NCI-H2196 (cell line): ENCODE data around the gene TM9SF2.
"Not testable (repeated sequence)": the region's sequence is repeated elsewhere in the genome, so short reads cannot be mapped to it uniquely, and the experiment has no call there.

Experiments
- DNase-seq: peaks from one replicate; lab custom pipeline; 2025; ENCODE audit not compliant: unreplicated experiment; lab: John Stamatoyannopoulos, UW

The TM9SF2 gene

DNA sequence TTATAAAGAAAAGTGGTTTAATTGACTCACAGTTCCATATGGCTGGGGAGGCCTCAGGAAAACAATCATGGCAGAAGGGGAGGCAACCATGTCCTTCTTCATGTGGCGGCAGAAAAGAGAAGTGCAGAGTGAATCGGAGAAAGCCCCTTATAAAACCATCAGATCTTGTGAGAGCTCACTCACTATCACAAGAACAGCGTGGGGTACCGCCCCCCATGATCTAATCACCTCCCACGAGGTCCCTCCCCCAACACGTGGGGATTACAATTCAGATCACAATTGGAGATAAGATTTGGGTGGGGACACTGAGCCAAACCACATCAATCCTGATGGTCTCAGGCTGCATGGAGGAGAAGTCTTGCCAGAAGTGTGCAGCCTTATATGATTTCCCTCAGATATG, 26.0 kb downstream of the TM9SF2 start:
- DNase-seq: no peak

DNA sequence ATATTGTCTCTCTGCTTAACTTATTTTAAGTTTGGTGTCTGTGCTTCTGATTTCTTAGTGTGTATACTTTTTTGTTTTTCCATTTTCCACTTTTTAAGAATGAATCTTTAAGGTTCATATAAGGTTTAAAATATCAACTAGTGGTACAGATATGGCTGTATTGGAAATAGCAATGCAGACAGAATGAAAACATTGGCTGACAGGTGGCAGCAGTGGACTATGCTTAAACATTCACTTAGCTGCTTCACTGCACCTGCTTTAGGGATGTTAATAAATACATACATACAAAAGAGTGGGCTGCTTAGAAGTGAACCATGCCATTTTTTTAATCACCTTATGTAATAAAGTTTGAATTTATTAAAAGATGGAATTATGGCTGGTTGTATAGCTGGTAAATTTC, 27.3 kb downstream of the TM9SF2 start:
- DNase-seq: peak; percentile 12

- no peak for DNase-seq
Observed at GRCh38 chr13:99536023-99536422, 34.8 kb downstream of the TM9SF2 start.

GRCh38 chr13:99540530-99540929, 39.3 kb downstream of the TM9SF2 start:
- DNase-seq: no peak

GRCh38 chr13:99542788-99543406, 41.6 kb downstream of the TM9SF2 start:
- no peak for DNase-seq

DNA sequence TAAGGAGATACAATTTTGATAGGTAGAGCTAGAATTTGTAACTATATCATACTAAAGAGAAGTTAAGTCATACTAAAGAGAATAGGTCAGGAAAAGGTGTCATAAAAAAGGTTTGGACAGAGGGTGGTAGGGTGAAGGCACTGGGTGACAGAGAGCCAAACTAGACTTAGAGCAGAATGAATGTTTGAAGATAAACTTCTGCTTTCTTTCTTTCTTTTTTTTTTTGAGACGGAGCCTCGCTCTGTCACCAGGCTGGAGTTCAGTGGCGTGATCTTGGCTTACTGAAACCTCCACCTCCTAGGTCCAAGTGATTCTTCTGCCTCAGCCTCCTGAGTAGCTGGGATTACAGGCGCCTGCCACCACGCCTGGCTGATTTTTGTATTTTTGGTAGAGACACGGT, 44.1 kb downstream of the TM9SF2 start:
- no peak for DNase-seq

DNA sequence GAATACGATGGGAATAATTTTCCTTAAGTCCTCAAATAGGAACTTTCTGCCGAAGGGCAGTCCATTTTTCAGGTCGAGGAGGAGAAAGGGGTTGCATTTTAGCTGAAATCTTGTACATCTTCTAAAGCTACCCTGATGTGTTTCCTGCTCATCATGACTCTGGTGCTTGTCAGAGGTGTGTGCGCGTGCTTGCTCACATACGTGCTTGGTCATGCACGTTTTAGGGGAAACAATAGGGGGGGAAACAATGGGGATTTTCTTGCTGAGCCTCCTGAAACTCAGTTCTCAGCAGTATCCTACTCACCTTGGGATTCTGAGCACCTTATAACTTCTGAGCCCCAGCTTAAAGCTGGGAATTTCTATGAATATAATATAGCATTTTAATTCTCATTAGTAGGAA, 44.7 kb downstream of the TM9SF2 start:
- DNase-seq: no peak

GRCh38 chr13:99546878-99547277, 45.6 kb downstream of the TM9SF2 start:
- no peak for DNase-seq

- DNase-seq: no peak
Observed at GRCh38 chr13:99548448-99548847, 47.2 kb downstream of the TM9SF2 start.

DNA sequence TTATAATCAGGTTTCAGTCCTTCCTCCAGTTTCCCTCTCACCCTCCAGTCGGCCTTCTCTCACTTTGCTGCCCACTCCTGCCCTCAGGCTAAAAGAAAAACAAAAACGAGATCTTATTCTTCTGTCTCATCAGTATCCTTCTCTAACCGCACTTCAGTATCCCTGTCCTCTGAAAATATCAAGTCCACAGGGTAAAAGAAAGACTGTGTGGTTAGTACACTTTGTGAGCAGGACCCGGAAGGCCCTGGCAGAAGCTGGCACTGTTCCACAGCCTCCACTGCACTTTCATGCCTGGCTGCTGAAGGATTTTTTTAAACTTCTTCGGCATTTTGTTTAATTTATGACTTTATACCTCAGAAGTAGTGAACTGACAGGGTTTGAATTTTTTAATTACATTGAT, 51.8 kb downstream of the TM9SF2 start:
- DNase-seq: no peak

DNA sequence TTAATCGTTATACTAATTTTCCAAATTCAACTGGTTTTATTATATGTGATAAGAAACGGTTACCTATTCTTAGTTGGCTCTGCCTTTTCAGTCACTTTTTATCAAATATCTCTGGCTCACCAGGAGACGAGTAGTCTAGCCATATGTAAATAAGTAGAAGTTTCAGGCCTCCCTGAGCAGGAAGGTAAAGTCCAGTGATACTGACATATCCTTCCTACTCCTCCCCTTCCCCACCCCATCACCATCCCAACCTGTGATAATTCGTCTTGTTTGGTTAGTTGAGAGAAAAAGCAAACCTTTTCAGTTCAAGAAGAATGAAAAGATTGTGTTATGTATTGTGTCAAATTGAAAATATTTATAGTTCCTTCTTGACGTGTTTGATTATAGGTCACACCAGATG, 53.9 kb downstream of the TM9SF2 start:
- DNase-seq: no peak

DNA sequence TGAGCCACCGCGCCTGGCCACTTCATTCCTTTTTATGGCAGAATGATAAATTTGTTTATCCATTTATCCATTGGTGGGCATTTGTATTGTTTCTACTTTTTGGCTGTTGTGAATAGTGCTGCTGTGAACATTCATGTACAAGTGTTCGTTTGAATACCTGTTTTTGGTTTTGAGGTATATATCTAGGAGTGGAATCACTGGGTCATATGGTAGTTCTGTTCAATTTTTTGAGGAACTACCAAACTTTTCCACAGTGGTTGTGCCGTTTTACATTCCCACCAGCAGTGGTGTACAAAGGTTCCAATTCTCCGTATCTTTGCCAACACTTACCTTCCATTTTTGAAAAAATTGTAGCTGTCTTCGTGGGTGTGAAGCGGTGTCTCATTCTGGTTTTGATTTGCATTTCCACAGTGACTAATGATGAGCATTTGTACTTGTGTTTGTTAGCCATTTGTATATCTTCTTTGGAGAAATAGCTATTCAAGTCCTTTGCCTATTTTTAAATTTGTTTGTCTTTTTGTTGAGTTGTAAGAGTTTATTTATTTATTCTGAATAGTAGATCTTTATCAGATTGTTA, 55.7 kb downstream of the TM9SF2 start:
- no peak for DNase-seq

DNA sequence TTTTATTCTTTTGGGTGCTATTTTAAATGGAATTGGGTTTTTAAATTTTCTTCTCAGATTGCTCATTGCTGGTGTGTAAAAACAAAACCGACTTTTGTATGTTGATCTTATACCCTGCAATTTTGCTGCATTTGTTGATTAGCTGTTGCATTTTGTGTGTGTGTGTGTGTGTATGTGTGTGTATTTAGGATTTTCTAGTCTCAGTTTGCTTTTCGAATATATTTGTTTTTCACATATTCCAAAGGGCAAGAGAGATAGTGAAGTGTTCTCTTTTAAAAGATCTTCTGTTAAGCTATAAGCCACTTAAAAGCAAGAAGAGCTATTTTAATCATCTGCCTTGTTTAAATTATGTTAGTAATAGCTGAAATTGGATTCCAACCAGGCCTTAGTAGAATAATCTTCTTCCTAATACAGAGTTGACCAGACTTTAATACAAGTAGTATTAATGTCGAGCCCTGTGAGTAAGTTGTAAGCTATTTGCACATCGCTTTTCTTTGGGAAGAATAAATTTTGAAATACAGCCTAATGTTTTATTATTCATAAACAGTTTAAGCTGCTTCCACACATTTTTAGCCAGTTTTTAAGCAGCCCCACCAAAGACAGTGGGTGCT, 57.4 kb downstream of the TM9SF2 start:
- DNase-seq: no peak

GRCh38 chr13:99559560-99559959, 58.3 kb downstream of the TM9SF2 start:
- DNase-seq: no peak

- no peak for DNase-seq
Observed at GRCh38 chr13:99563404-99563803, 62.1 kb downstream of the TM9SF2 start.

- DNase-seq: no peak
Observed at GRCh38 chr13:99564386-99564785, 63.1 kb downstream of the TM9SF2 start.

GRCh38 chr13:99565478-99566124, 64.3 kb downstream of the TM9SF2 start:
- no peak for DNase-seq

GRCh38 chr13:99566125-99567083, 65.1 kb downstream of the TM9SF2 start:
- DNase-seq: no peak

- not testable (repeated sequence) for DNase-seq
Observed at GRCh38 chr13:99568901-99569300, 67.6 kb downstream of the TM9SF2 start.

DNA sequence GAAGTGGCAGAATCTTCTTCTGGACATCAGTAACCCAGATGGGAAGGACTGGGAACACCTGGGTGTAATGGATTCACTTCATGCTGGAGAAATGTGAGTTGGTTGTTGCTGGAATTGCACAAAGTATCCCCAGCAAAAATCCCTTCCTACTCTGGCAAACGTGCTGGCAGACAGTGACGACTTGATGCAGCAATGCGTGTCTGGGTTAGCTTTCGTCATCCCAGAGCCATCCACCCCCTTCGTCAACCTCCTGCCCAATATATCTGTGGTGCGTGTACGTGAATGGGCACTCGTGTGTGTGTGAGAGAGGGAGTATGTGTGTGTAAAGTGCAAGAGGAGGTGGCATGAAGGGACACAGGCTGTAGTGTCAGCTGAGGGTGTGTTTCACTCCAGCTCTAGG, 70.9 kb downstream of the TM9SF2 start:
- no peak for DNase-seq

DNA sequence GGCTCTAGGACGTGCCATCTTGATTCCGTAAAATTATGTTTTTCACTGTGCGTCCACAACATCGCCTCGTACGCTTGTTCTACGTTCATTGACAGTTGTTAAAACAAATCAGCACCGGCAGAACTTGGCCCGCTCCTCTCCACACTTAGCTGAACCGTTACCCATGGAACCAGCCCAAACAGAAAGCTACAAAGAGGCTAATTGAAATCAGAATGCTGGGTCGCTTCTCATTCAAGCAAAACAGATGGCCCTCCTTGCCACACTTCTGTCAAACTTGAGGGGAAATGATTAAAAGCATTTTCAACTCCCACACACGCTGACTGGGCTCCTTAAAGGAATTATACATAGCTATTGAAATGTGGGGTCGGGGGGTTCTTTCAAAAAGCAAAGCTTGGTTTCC, 71.6 kb downstream of the TM9SF2 start:
- DNase-seq: no peak
